Naive thymus-derived CD4-positive, alpha-beta T cell (primary cell): Measurements from ENCODE around the gene MED13L. TPM values are rescaled to one million over a fixed set of nuclear protein-coding genes. Genes with fewer than 3 reads are reported as not detected.

Experiments used
- ATAC-seq: fragments of 150-1000 bp; cut with Tn5 transposase; 2 replicates; pipeline ENCODE4 v1.10.0; 2021; ENCODE audit warnings: mild to moderate bottlenecking, moderate library complexity
- CTCF ChIA-PET: fragments of 350-600 bp; sonication (Branson Sonifier 250); formaldehyde crosslinking; loops from one replicate; lab custom pipeline; 2021; ENCODE audit warnings: antibody characterized with exemption; lab: Charles Lee
- POLR2A ChIA-PET: fragments of 350-600 bp; sonication (Branson Sonifier 250); formaldehyde crosslinking; loops from one replicate; lab custom pipeline; 2021; ENCODE audit warnings: antibody characterized with exemption, inconsistent platforms; lab: Charles Lee
- DNase-seq, 9 donors: peaks; one replicate each; pipeline versions ENCODE4 v3.0.0 to v3.0.0-alpha.2; 2020 to 2022; ENCODE audit warnings: mixed read lengths in 1 of 9
- H3K27ac ChIP-seq: one replicate; pipeline ENCODE4 v1.7.0; 2013; ENCODE audit warnings: mild to moderate bottlenecking, low read depth, low read length, moderate library complexity
- H3K27me3 ChIP-seq, 2 donors: one replicate each; pipeline ENCODE4 v1.7.0; 2013; ENCODE audit warnings: low read length in 2 of 2, mild to moderate bottlenecking in 2 of 2, moderate library complexity in 2 of 2; ENCODE audit not compliant: control insufficient read depth in 2 of 2, insufficient read depth in 2 of 2
- H3K36me3 ChIP-seq, 3 experiments: 1 replicate in 2 of 3; 2 replicates in 1 of 3; pipeline ENCODE4 v1.7.0; 2013; ENCODE audit warnings: low read length in 3 of 3, mild to moderate bottlenecking in 3 of 3, moderate library complexity in 1 of 3; ENCODE audit not compliant: insufficient read depth in 3 of 3, control insufficient read depth in 2 of 3
- H3K4me1 ChIP-seq, 2 donors: one replicate each; pipeline ENCODE4 v1.7.0; 2013; ENCODE audit warnings: low read length in 2 of 2, mild to moderate bottlenecking in 2 of 2, moderate library complexity in 1 of 2; ENCODE audit not compliant: control insufficient read depth in 2 of 2, insufficient read depth in 2 of 2
- H3K4me3 ChIP-seq: 2 replicates; pipeline ENCODE4 v1.7.0; 2013; ENCODE audit warnings: mild to moderate bottlenecking, low read length
- H3K9me3 ChIP-seq, 3 experiments: 1 replicate in 2 of 3; 2 replicates in 1 of 3; pipeline ENCODE4 v1.7.0; 2013; ENCODE audit warnings: low read length in 3 of 3; ENCODE audit not compliant: control insufficient read depth in 2 of 3
- H3K27ac Mint-ChIP-seq, 9 donors: one replicate each; pipeline ENCODE4 v1.8.0; 2020 to 2022; ENCODE audit warnings: mixed read lengths in 9 of 9, mild to moderate bottlenecking in 8 of 9, moderate library complexity in 5 of 9, inconsistent platforms in 2 of 9
- H3K27me3 Mint-ChIP-seq, 5 donors: one replicate each; pipeline ENCODE4 v1.8.0; 2021 to 2022; ENCODE audit warnings: mixed read lengths in 5 of 5, mild to moderate bottlenecking in 1 of 5
- H3K36me3 Mint-ChIP-seq, 5 donors: one replicate each; pipeline ENCODE4 v1.8.0; 2020 to 2022; ENCODE audit warnings: mixed read lengths in 5 of 5, mild to moderate bottlenecking in 3 of 5, inconsistent platforms in 1 of 5
- H3K4me1 Mint-ChIP-seq, 7 donors: one replicate each; pipeline ENCODE4 v1.8.0; 2020 to 2022; ENCODE audit warnings: mixed read lengths in 7 of 7, mild to moderate bottlenecking in 3 of 7, inconsistent platforms in 1 of 7
- H3K4me3 Mint-ChIP-seq, 10 donors: one replicate each; pipeline ENCODE4 v1.8.0; 2020 to 2022; ENCODE audit warnings: mild to moderate bottlenecking in 10 of 10, mixed read lengths in 10 of 10, moderate library complexity in 6 of 10, inconsistent platforms in 2 of 10
- H3K9me3 Mint-ChIP-seq, 11 donors: one replicate each; pipeline ENCODE4 v1.8.0; 2020 to 2022; ENCODE audit warnings: mixed read lengths in 11 of 11, mild to moderate bottlenecking in 4 of 11, inconsistent platforms in 1 of 11, moderate library complexity in 1 of 11
- intact Hi-C, 2 donors: fragments of 100-400 bp; cut with micrococcal nuclease; formaldehyde crosslinking; loops; one replicate each; pipeline ENCODE4 v1.15.1; 2023
- polyA plus RNA-seq, 2 donors: library from polyadenylated mRNA; unstranded; fragments of 300-500 nt; fragmentation: Illumina TruSeq; gene quantifications; one replicate each; pipeline ENCODE4 v1.2.3, GENCODE V29; 2021
- total RNA-seq, 6 experiments: library from RNA in 5 of 6; stranded (reverse) in 5 of 6; gene quantifications; 1 replicate in 5 of 6; 2 replicates in 1 of 6; pipeline ENCODE4 v1.2.3 and lab custom pipeline; 2021 to 2026

MED13L gene
- total and polyA plus RNA-seq, 7 experiments from 2014 or later = 8.3 to 283 (median 155) TPM

- Histone ChIP-seq H3K9me3 (no peaks in the 10 kb centered on the region), H3K27ac (no peak overlapping the region), H3K36me3 (peaks cover 0 to 5% (median 0%) of the 10 kb centered on the region in 3 experiments), H3K4me1 (peaks cover 13 to 20% of the 10 kb centered on the region in 2 donors), H3K27me3 (no peaks in the 10 kb centered on the region), H3K4me3 (peak overlapping the region; percentile 16)
- ATAC-seq = no peak
- ChIA-PET CTCF (no interaction called here), POLR2A (no interaction called here)
- Mint-ChIP-seq H3K4me1 (peaks cover 30 to 61% (median 49%) of the 10 kb centered on the region in 7 donors), H3K9me3 (peaks cover 0 to 9% (median 0%) of the 10 kb centered on the region in 11 donors), H3K4me3 (peak overlapping the region; percentile 88 to 99 (median 96)), H3K36me3 (peaks cover 0 to 8% (median 3%) of the 10 kb centered on the region in 5 donors), H3K27me3 (peaks cover 0 to 7% (median 0%) of the 10 kb centered on the region in 5 donors), H3K27ac (peak overlapping the region in 4 of 9 donors; percentile 22 to 76 (median 42))
- DNase-seq = no peak
- intact Hi-C loops = loop anchor here (2.0 to 5.0 kb wide), 3 partner anchors 14 to 277 kb away; no protein-coding TSS in a partner anchor
These were observed 2.7 kb downstream of the MED13L start for GRCh38 chr12:116274551-116275375.

GRCh38 chr12:116273813-116274550 is 3.5 kb downstream of the MED13L start:
- CTCF ChIA-PET = interaction anchor here (0.7 kb wide), 1 partner anchor 29 kb away, joined by 4 read pairs; no protein-coding TSS in a partner anchor
- POLR2A ChIA-PET = no interaction called here
- Mint-ChIP-seq H3K27me3 (peaks cover 0 to 7% (median 0%) of the 10 kb centered on the region in 5 donors), H3K4me3 (peak overlapping the region; percentile 12 to 99 (median 96)), H3K4me1 (peaks cover 33 to 66% (median 50%) of the 10 kb centered on the region in 7 donors), H3K27ac (peak overlapping the region in 2 of 9 donors; percentile 38 to 42), H3K9me3 (peaks cover 0 to 9% (median 0%) of the 10 kb centered on the region in 11 donors), H3K36me3 (peaks cover 0 to 8% (median 3%) of the 10 kb centered on the region in 5 donors)
- peaks cover 13 to 24% of the 10 kb centered on the region in 2 donors for H3K4me1 ChIP-seq
- no peak for ATAC-seq
- intact Hi-C loops = loop anchor here in 1 of 2 donors (1.0 to 2.0 kb wide), 2 partner anchors 9 to 13 kb away; no protein-coding TSS in a partner anchor
- no peaks in the 10 kb centered on the region for H3K27me3 ChIP-seq
- no peak overlapping the region for H3K27ac ChIP-seq
- DNase-seq = no peak
- H3K36me3 ChIP-seq = peaks cover 0 to 5% (median 0%) of the 10 kb centered on the region in 3 experiments
- H3K9me3 ChIP-seq = no peaks in the 10 kb centered on the region
- H3K4me3 ChIP-seq = no peak overlapping the region

- ATAC-seq (no peak), DNase-seq (no peak)
- Mint-ChIP-seq H3K27me3 (no peaks in the 10 kb centered on the region), H3K9me3 (peaks cover 0 to 2% (median 0%) of the 10 kb centered on the region in 11 donors), H3K4me1 (peaks cover 15 to 38% (median 26%) of the 10 kb centered on the region in 7 donors), H3K4me3 (no peak overlapping the region), H3K27ac (no peak overlapping the region), H3K36me3 (no peaks in the 10 kb centered on the region)
- H3K4me3 ChIP-seq = no peak overlapping the region
- H3K27ac ChIP-seq = no peak overlapping the region
- no peaks in the 10 kb centered on the region for H3K36me3 ChIP-seq
- POLR2A ChIA-PET = no interaction called here
- CTCF ChIA-PET = no interaction called here
- H3K4me1 ChIP-seq = peaks cover 13 to 34% of the 10 kb centered on the region in 2 donors
- intact Hi-C loops = no loop called here
- no peaks in the 10 kb centered on the region for H3K27me3 ChIP-seq
- H3K9me3 ChIP-seq = no peaks in the 10 kb centered on the region
These were observed 9.5 kb downstream of the MED13L start for GRCh38 chr12:116267948-116268347.

- DNase-seq = no peak
- no peaks in the 10 kb centered on the region for H3K27me3 ChIP-seq
- no peaks in the 10 kb centered on the region for H3K36me3 ChIP-seq
- H3K4me1 Mint-ChIP-seq = peaks cover 5 to 40% (median 23%) of the 10 kb centered on the region in 7 donors
- no peaks in the 10 kb centered on the region for H3K36me3 Mint-ChIP-seq
- H3K9me3 Mint-ChIP-seq = no peaks in the 10 kb centered on the region
- CTCF ChIA-PET = interaction anchor here (0.6 kb wide), 1 partner anchor 10 kb away, joined by 3 read pairs; no protein-coding TSS in a partner anchor
- no peak overlapping the region for H3K4me3 Mint-ChIP-seq
- no peak overlapping the region for H3K27ac ChIP-seq
- H3K4me1 ChIP-seq = peaks cover 13 to 34% of the 10 kb centered on the region in 2 donors
- intact Hi-C loops = no loop called here
- no peaks in the 10 kb centered on the region for H3K27me3 Mint-ChIP-seq
- ATAC-seq = no peak
- H3K27ac Mint-ChIP-seq = no peak overlapping the region
- POLR2A ChIA-PET = interaction anchor here (0.8 to 1.0 kb wide), 2 partner anchors 25 to 76 kb away, joined by 3 to 4 read pairs; no protein-coding TSS in a partner anchor
- H3K9me3 ChIP-seq = no peaks in the 10 kb centered on the region
- no peak overlapping the region for H3K4me3 ChIP-seq
These were observed 10.7 kb downstream of the MED13L start for GRCh38 chr12:116266631-116267349.

GRCh38 chr12:116266168-116266601 is 11.3 kb downstream of the MED13L start:
- POLR2A ChIA-PET = interaction anchor here (0.8 to 1.0 kb wide), 2 partner anchors 24 to 77 kb away, joined by 3 to 4 read pairs; no protein-coding TSS in a partner anchor
- no peaks in the 10 kb centered on the region for H3K36me3 ChIP-seq
- H3K4me3 Mint-ChIP-seq = no peak overlapping the region
- H3K4me1 ChIP-seq = peaks cover 18 to 40% of the 10 kb centered on the region in 2 donors
- no peak overlapping the region for H3K4me3 ChIP-seq
- H3K9me3 Mint-ChIP-seq = no peaks in the 10 kb centered on the region
- no peak overlapping the region for H3K27ac ChIP-seq
- no peaks in the 10 kb centered on the region for H3K27me3 ChIP-seq
- no peaks in the 10 kb centered on the region for H3K27me3 Mint-ChIP-seq
- peaks cover 0 to 2% (median 0%) of the 10 kb centered on the region in 5 donors for H3K36me3 Mint-ChIP-seq
- ATAC-seq = no peak
- intact Hi-C loops = no loop called here
- CTCF ChIA-PET = no interaction called here
- peaks cover 0 to 40% (median 26%) of the 10 kb centered on the region in 7 donors for H3K4me1 Mint-ChIP-seq
- no peak overlapping the region for H3K27ac Mint-ChIP-seq
- no peaks in the 10 kb centered on the region for H3K9me3 ChIP-seq
- no peak for DNase-seq
